H9 (cell line): ENCODE results near the gene BDH1. TPM values are rescaled to one million over a fixed set of nuclear protein-coding genes. Genes with fewer than 3 reads are reported as not detected.
A peak's percentile ranks its signal among the peaks of the same experiment; 100 is the strongest.

Experiments
- DNase-seq: peaks from one replicate; pipeline ENCODE4 v3.0.0-alpha.2; 2017
- H2AFZ ChIP-seq: one replicate; pipeline ENCODE4 v1.6.1; 2013; ENCODE audit warnings: mild to moderate bottlenecking, low read length, control low read depth, moderate library complexity
- H2AK5ac ChIP-seq: 2 replicates; pipeline ENCODE4 v1.6.1; 2013; ENCODE audit warnings: low read length, control low read depth, mixed read lengths; ENCODE audit not compliant: insufficient read length
- H2BK120ac ChIP-seq: one replicate; pipeline ENCODE4 v1.6.1; 2013; ENCODE audit warnings: low read depth, mild to moderate bottlenecking, low read length, control low read depth, inconsistent platforms; ENCODE audit not compliant: poor library complexity, severe bottlenecking
- H2BK12ac ChIP-seq: 2 replicates; pipeline ENCODE4 v1.6.1; 2013; ENCODE audit warnings: low read length, control low read depth, mixed read lengths, low read depth; ENCODE audit not compliant: insufficient read length
- H2BK15ac ChIP-seq: 2 replicates; pipeline ENCODE4 v1.6.1; 2013; ENCODE audit warnings: low read depth, low read length, control low read depth
- H2BK20ac ChIP-seq: one replicate; pipeline ENCODE4 v1.6.1; 2013; ENCODE audit warnings: low read depth, mild to moderate bottlenecking, low read length, control low read depth, inconsistent platforms; ENCODE audit not compliant: poor library complexity, severe bottlenecking
- H2BK5ac ChIP-seq: 2 replicates; pipeline ENCODE4 v1.6.1; 2013; ENCODE audit warnings: low read length, control low read depth, mixed read lengths; ENCODE audit not compliant: insufficient read length
- H3K14ac ChIP-seq: 2 replicates; pipeline ENCODE4 v1.6.1; 2013; ENCODE audit warnings: low read length, control low read depth; ENCODE audit not compliant: insufficient read depth
- H3K18ac ChIP-seq: 2 replicates; pipeline ENCODE4 v1.6.1; 2013; ENCODE audit warnings: low read depth, mild to moderate bottlenecking, mixed read lengths, low read length, control low read depth; ENCODE audit not compliant: insufficient read length
- H3K23ac ChIP-seq: 2 replicates; pipeline ENCODE4 v1.6.1; 2013; ENCODE audit warnings: low read length, control low read depth, mixed read lengths, low read depth; ENCODE audit not compliant: insufficient read length
- H3K23me2 ChIP-seq: 2 replicates; pipeline ENCODE4 v1.6.1; 2013; ENCODE audit warnings: low read depth, mild to moderate bottlenecking, mixed read lengths, low read length, control low read depth; ENCODE audit not compliant: insufficient read length, poor library complexity, severe bottlenecking
- H3K27ac ChIP-seq: 2 replicates; pipeline ENCODE4 v1.5.1; 2013; ENCODE audit warnings: low read length, control low read depth, mixed read lengths, low read depth; ENCODE audit not compliant: insufficient read length
- H3K27me3 ChIP-seq: 2 replicates; pipeline ENCODE4 v1.6.1; 2013; ENCODE audit warnings: low read length, control low read depth, inconsistent platforms; ENCODE audit not compliant: insufficient read depth
- H3K4ac ChIP-seq: 2 replicates; pipeline ENCODE4 v1.6.1; 2013; ENCODE audit warnings: low read depth, mild to moderate bottlenecking, control low read depth, inconsistent platforms, low read length, moderate library complexity
- H3K4me1 ChIP-seq: 2 replicates; pipeline ENCODE4 v1.6.1; 2013; ENCODE audit warnings: low read length, control low read depth, inconsistent platforms; ENCODE audit not compliant: insufficient read depth
- H3K4me2 ChIP-seq: 2 replicates; pipeline ENCODE4 v1.6.1; 2013; ENCODE audit warnings: low read length, control low read depth, mixed read lengths; ENCODE audit not compliant: insufficient read length, insufficient read depth
- H3K56ac ChIP-seq: 2 replicates; pipeline ENCODE4 v1.6.1; 2013; ENCODE audit warnings: low read depth, mild to moderate bottlenecking, mixed read lengths, low read length, control low read depth; ENCODE audit not compliant: insufficient read length
- H3K79me1 ChIP-seq: 2 replicates; pipeline ENCODE4 v1.6.1; 2013; ENCODE audit warnings: low read depth, mild to moderate bottlenecking, moderate library complexity, low read length, control low read depth, inconsistent platforms; ENCODE audit not compliant: insufficient read depth, poor library complexity, severe bottlenecking
- H3K79me2 ChIP-seq: 2 replicates; pipeline ENCODE4 v1.6.1; 2013; ENCODE audit warnings: low read length, control low read depth, inconsistent platforms; ENCODE audit not compliant: insufficient read depth
- H3K9ac ChIP-seq: 2 replicates; pipeline ENCODE4 v1.6.1; 2013; ENCODE audit warnings: low read length, control low read depth, mixed read lengths; ENCODE audit not compliant: insufficient read length; ENCODE audit errors: extremely low read depth
- H3K9me3 ChIP-seq: one replicate; pipeline ENCODE4 v1.6.1; 2013; ENCODE audit warnings: low read depth, low read length, inconsistent platforms; ENCODE audit not compliant: control insufficient read depth
- H3T11ph ChIP-seq: one replicate; pipeline ENCODE4 v1.6.1; 2013; ENCODE audit warnings: mild to moderate bottlenecking, low read length, control low read depth, inconsistent platforms
- H4K20me1 ChIP-seq: one replicate; pipeline ENCODE4 v1.6.1; 2013; ENCODE audit not compliant: control insufficient read depth, insufficient read length, insufficient read depth
- H4K5ac ChIP-seq: 2 replicates; pipeline ENCODE4 v1.6.1; 2013; ENCODE audit warnings: low read depth, mild to moderate bottlenecking, mixed read lengths, low read length, control low read depth; ENCODE audit not compliant: insufficient read length
- H4K8ac ChIP-seq: replicated peaks from 2 replicates; pipeline ENCODE4 v1.6.1; 2013; ENCODE audit warnings: low read length, control low read depth, mixed read lengths, low read depth; ENCODE audit not compliant: insufficient read length
- H4K91ac ChIP-seq: 2 replicates; pipeline ENCODE4 v1.6.1; 2013; ENCODE audit warnings: low read depth, mild to moderate bottlenecking, moderate library complexity, mixed read lengths, low read length, control low read depth; ENCODE audit not compliant: insufficient read length
- H3K27ac Mint-ChIP-seq, 3 experiments: 2 replicates in 2 of 3; 3 replicates in 1 of 3; pipeline ENCODE4 v1.8.0; 2020 to 2021; ENCODE audit warnings: mixed read lengths in 3 of 3, mild to moderate bottlenecking in 1 of 3, moderate library complexity in 1 of 3
- H3K27me3 Mint-ChIP-seq: 2 replicates; pipeline ENCODE4 v1.8.0; 2021; ENCODE audit warnings: low read depth, mild to moderate bottlenecking, moderate library complexity, mixed read lengths
- H3K36me3 Mint-ChIP-seq, 3 experiments: 2 replicates in 2 of 3; 3 replicates in 1 of 3; pipeline ENCODE4 v1.8.0; 2020 to 2021; ENCODE audit warnings: low read depth in 3 of 3, mixed read lengths in 3 of 3; ENCODE audit not compliant: insufficient read depth in 1 of 3
- H3K4me1 Mint-ChIP-seq, 2 experiments: 2 replicates each; pipeline ENCODE4 v1.8.0; 2020; ENCODE audit warnings: mixed read lengths in 2 of 2
- H3K4me3 Mint-ChIP-seq, 2 experiments: 2 replicates in 1 of 2; 3 replicates in 1 of 2; pipeline ENCODE4 v1.8.0; 2020 to 2021; ENCODE audit warnings: mild to moderate bottlenecking in 2 of 2, mixed read lengths in 2 of 2, moderate library complexity in 1 of 2
- H3K9me3 Mint-ChIP-seq, 2 experiments: 2 replicates in 1 of 2; 3 replicates in 1 of 2; pipeline ENCODE4 v1.8.0; 2020; ENCODE audit warnings: mild to moderate bottlenecking in 2 of 2, mixed read lengths in 2 of 2, moderate library complexity in 1 of 2
- WGBS: extraction: QIAGEN DNeasy Blood & Tissue Kit; methylation state at CpG from one replicate; pipeline ENCODE4 v1.1.7; 2013; ENCODE audit warnings: missing lambda C conversion rate, low lambda C conversion rate, mixed read lengths; ENCODE audit not compliant: insufficient read length; ENCODE audit errors: extremely low coverage; 5-methylcytosine and 5-hydroxymethylcytosine counted together
- total RNA-seq: library from RNA; stranded (reverse); gene quantifications from 2 replicates; pipeline ENCODE4 v1.2.1, GENCODE V29; 2021
- TF ChIP-seq, protein P1 (sequence below): fragments of 200-600 bp; sonication (generic); conservative IDR thresholded peaks from 3 replicates; pipeline ENCODE4 v1.8.0; 2021; ENCODE audit warnings: antibody characterized with exemption, mild to moderate bottlenecking

BDH1 gene
- total RNA-seq, 1 experiment from 2014 or later, result 23.8 TPM

DNA sequence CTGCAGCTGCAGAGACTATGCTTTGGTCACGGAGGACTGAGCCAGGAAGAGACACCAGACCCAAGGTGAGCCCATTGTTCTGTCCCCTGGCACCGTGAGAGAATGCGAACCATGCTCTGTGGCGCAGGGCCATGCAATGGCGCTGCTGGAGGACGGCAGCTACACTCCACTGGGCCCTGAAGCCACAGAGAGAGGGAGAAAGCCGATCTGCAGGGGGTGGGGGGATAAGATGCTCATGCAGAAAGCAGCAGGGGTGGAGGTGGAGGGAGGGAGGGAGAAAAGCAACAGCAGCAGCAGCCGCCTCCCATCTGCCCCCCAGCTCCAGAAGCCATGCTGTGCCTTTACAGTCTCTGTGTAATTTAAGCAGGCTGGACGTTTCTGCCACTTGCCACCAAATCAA lies 5.3 kb downstream of the BDH1 start:
- Histone ChIP-seq H4K20me1 (no peaks in the 10 kb centered on the region), H3K9ac (no peak overlapping the region), H2AK5ac (no peak overlapping the region), H3K79me1 (no peaks in the 10 kb centered on the region), H2BK12ac (no peak overlapping the region), H3K4ac (no peak overlapping the region), H3K23ac (no peak overlapping the region), H3K4me1 (peaks cover 9% of the 10 kb centered on the region; the same call in 1 of the 2 replicates), H2BK20ac (no peak overlapping the region), H3K27ac (no peak overlapping the region), H3K23me2 (no peaks in the 10 kb centered on the region), H2BK15ac (no peak overlapping the region), H3K9me3 (no peaks in the 10 kb centered on the region), H4K8ac (no peak overlapping the region), H4K5ac (no peak overlapping the region), H3K79me2 (no peaks in the 10 kb centered on the region), H2BK120ac (no peak overlapping the region), H2AFZ (no peak overlapping the region), H2BK5ac (no peak overlapping the region), H3K18ac (no peak overlapping the region), H3K14ac (0 out of 2 replicates have a peak overlapping the region, but pooled peaks have one; percentile 26), H3K27me3 (no peaks in the 10 kb centered on the region; the same call in 1 of the 2 replicates), H4K91ac (no peak overlapping the region), H3K56ac (no peak overlapping the region), H3K4me2 (peak overlapping the region; percentile 0), H3T11ph (no peak overlapping the region)
- no CpG with 5 or more reads among the region's 9 CpGs for WGBS
- peaks cover 6% of the 10 kb centered on the region for H3K27me3 Mint-ChIP-seq
- no peak for DNase-seq
- TF ChIP-seq, protein P1, sequence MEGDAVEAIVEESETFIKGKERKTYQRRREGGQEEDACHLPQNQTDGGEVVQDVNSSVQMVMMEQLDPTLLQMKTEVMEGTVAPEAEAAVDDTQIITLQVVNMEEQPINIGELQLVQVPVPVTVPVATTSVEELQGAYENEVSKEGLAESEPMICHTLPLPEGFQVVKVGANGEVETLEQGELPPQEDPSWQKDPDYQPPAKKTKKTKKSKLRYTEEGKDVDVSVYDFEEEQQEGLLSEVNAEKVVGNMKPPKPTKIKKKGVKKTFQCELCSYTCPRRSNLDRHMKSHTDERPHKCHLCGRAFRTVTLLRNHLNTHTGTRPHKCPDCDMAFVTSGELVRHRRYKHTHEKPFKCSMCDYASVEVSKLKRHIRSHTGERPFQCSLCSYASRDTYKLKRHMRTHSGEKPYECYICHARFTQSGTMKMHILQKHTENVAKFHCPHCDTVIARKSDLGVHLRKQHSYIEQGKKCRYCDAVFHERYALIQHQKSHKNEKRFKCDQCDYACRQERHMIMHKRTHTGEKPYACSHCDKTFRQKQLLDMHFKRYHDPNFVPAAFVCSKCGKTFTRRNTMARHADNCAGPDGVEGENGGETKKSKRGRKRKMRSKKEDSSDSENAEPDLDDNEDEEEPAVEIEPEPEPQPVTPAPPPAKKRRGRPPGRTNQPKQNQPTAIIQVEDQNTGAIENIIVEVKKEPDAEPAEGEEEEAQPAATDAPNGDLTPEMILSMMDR, result no peak
- peaks cover 0 to 4% (median 4%) of the 10 kb centered on the region in 3 experiments; a peak in 5 of 7 replicates for H3K36me3 Mint-ChIP-seq
- H3K4me3 Mint-ChIP-seq, result peak overlapping the region in 1 of 2 experiments; percentile 60; a peak in 2 of 5 replicates
- no peaks in the 10 kb centered on the region for H3K9me3 Mint-ChIP-seq
- peaks cover 46 to 53% of the 10 kb centered on the region in 2 experiments for H3K4me1 Mint-ChIP-seq
- H3K27ac Mint-ChIP-seq, result peak overlapping the region in 2 of 3 experiments; percentile 12 to 35; a peak in 2 of 7 replicates
